NCI-H1436 (cell line): ENCODE measurements around the gene ZNF341.
"Not testable (repeated sequence)": the region's sequence is repeated elsewhere in the genome, so short reads cannot be mapped to it uniquely, and the experiment has no call there.

ENCODE experiments used
- DNase-seq: peaks from one replicate; lab custom pipeline; 2025; lab: John Stamatoyannopoulos, UW

The ZNF341 gene

DNA sequence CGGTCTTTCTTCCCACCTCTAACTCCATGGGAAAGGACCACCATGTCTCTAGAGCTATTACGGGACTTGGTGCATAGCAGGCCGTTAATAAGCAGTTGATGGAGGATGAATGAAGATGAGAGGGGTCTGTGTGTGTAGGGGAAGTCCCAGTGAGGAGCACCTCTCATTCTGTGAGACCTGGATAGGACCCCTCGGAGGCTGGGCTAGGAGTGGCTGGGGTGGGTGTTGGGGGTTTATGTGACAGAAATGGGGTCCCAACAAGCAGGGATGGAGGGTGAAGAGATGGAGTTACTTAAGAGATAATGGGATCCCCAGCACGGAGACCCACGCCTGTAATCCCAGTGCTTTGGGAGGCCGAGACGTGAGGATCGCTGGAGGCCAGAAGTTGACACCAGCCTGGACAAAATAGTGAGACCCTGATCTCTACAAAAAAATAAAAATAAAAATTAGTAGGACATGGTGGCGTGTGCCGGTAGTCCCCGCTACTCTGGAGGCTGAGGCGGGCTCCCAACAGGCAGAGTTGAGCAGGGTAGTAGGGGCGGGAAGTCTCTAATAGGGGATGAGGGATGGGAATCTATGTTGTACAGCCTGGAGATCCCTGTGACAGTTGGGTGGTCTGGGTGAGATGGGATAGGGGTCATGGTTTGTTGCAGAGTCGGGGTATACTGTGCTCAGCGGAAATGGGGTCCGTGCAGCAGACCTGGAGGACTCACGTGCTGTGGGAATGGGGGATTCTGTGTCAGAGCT, 677 bp upstream of the ZNF341 start:
- DNase-seq = no peak

DNA sequence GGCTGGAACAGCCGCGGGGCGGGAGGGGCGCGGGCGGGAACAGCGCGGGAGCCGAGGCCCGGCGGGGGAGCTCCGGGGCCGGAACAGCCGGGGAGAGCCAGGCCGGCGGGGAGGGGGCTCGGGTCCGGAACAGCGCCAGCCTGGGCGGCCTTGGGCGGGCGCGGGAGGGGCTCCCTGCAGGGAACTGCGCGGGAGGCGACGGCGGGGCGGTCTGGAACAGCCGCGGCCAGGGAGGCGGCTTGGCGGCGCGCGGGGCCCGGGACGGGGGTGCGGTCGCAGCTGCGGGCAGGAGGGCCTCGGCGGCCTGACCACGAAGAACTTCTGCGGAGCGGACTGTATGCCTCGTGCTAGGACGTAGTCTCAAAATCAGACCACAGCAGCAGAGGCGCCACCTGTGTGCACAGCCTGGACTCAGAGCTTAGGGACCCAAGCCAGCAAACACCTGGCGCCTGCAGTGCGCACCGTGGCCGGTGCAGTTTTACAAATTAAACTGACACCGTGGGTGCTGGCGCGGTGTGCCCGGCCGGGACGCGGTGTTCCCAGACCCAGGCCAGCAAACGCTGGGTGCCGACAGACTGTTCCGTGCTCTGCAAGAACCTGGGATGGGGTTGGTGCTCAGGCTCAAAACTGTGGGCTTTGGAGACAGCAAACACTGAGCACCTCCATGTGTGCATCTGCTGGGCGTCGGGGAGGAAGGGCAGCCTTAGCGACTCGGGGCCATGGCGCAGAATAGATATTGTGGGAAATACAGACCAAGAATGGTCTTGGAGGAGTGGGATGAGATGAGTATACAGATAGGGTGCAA, 572 bp downstream of the ZNF341 start:
- DNase-seq = peak; percentile 96

DNA sequence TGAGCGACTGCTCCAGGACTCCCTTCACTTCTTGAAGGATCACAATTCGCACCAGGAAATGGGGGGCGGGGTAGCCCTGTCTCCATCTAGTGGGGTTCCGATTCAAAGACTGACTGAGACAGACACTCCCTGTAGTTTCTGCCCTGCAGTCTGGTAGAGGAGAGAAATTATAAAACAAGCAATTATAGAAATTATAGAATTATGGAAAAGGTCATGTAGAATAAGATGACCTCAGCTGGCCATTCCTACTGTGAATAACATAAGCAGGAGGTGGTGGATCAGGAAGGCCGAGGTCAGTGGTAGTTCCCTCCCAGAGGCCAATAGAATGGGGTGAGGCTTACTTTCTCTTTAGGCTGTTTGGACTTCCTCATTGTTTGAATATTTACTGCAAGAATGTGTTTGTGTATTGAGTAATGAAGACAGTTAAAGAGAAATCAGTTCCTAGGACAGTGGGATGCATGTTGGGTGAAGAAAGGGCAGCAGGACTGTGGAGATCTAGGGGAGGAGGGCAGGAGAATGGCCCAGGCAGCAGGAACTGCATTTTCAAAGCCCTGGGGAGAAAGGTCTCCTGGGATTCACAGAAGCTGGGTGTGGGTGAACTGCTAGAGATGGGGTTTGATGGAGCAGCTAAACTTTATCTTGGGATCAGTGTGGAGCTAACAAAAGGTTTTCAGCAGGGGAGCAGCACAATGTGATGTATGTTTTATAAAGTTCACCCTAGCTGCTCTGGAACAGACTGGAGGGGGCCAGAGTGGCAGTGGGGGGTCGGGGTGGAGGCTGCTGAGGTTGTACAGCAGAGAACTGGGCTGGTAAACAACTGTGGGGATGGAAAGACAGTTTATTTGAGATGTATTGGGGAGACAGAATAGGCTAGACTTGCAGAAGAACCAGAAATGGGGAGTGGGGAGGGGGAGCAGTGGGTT, 2.1 kb downstream of the ZNF341 start:
- peak; percentile 33 for DNase-seq

DNA sequence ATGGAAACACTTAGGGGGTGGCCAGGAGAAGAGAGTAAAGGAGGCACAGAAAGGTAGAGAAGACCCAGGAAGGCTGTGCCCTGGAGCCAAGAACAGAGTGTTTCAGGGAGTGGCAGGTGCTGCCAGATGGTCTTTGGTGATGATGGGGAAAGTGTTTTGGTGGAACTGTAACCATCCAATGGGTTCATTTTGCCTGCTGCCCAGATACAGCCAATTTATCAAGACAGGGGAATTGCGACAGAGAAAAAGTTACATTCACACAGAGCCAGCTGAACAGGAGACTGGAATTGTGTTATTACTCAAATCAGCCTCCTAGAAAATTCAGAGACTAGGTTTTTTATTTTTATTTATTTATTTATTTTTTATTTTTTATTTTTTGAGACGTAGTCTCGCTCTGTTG, 5.2 kb downstream of the ZNF341 start:
- DNase-seq = no peak

DNA sequence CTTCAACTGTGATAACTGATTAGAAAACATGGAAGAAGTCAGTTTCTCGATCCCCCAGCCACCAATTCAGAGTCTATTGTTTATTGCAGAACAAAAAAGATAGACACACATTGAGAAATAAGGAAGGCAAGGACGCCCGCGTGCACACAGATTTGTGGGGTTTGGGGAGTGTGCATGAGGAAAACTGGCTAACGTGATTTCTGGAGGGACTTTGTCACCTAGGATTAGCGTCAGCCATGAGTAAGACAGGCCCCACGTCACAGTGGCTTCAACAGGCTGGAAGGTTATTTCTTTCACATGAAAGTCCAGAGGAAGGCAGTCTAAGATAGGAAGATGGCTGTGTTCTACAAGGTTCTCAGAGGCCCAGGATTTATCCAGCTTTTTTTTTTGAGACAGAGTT, 7.7 kb downstream of the ZNF341 start:
- no peak for DNase-seq

DNA sequence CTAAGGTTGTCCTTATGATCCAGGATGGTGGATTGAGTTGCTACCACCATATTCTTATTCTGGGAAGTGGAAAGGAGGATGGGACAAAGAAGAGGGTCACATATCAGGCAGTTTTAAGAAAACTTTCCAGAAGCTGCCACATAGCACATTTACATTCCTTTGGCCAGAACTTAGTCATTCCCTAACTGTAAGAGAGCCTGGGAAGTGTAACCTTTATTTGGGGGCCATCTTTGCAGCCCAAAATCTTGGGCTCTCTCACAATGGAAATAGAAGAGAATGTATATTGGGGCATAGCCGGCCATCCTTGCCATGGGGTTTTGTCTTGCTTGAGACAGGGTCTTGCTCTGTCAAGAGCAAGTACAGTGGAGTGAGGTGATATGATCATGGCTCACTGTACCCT, 8.4 kb downstream of the ZNF341 start:
- no peak for DNase-seq

DNA sequence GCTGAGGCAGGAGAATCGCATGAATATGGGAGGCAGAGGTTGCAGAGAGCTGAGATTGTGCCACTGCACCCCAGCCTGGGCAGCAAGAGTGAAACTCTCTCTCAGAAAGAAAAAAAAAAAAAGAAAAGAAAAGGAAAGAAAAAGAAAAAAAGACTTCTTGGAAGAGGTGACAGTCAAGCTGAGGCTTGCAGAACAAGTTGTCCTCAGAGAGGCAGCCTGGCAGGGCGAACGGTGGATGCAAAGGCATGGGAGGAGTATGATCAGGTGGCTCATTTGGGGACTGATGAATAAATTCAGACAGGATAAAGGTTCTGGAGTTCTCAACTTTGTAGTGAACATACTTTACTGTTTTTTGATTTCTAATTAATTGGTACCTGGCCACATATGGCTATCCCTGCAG, 12.4 kb downstream of the ZNF341 start:
- no peak for DNase-seq

DNA sequence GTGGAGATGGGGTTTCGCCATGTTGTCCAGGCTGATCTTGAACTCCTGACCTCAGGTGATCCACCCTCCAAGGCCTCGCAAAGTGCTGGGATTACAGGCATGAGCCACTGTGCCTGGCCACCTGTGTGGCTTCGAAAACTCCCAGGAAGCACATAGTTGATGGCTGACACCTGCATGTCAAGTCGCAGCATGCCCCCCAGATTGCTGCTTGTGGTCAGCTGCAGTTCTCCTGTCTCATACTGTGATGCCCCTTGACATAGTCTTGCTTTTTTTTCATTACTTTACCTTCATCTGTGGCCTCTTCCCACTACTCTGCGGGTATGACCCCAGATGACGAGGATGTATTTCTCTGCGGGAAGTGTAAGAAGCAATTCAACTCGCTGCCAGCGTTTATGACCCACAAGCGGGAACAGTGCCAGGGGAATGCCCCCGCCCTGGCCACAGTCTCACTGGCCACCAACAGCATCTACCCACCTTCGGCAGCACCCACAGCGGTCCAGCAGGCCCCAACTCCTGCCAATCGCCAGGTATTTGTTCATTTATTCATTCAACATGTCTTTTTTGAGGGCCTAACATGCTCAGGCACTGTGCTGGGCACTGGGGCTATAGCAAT, 13.1 kb downstream of the ZNF341 start:
- DNase-seq = no peak

DNA sequence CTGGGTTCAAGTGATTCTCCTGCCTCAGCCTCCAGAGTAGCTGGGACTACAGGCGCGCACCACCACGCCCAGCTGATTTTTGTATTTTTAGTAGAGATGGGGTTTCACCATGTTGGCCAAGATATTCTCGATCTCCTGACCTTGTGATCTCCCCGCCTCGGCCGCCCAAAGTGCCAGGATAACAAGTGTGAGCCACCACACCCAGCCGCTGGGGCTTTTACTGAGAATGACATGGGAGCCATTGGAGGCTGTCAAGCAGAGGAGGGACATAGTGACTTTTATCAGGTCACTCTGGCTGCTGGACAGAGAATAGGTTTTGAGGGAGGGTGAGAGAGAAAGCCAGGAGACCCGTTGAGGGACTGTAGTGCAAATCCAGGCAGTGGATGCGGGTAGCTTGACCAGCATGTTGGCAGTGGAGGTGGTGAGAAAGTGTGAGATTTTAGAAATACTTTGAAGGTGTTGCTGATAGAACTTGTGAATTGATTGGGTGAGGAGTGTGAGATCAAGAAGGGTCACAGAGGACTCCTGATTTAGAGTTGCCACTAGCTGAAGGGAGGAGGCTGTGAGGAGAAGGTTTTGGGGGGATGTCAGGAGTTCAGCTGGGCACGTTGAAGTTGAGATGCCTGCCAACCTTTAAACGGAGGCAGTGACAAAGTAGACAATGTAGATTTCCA, 14.7 kb downstream of the ZNF341 start:
- no peak for DNase-seq

DNA sequence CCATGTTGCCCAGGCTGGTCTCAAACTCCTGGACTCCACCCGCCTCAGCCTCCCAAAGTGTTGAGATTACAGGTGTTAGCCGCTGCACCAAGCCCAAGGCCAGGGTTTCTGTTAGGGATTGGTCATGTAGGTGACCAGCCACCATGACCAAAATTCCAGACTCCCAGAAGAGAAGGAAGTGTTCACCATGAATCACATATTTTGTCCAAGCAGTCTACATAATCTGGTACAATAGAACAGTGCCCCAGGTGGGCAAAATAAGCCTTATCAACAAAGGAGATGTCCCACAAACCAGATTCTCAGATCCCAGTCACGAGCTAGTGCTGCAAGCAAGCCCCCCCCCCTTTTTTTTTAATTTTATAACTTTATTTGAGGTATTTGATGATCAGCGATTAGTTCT, 20.0 kb downstream of the ZNF341 start:
- no peak for DNase-seq

DNA sequence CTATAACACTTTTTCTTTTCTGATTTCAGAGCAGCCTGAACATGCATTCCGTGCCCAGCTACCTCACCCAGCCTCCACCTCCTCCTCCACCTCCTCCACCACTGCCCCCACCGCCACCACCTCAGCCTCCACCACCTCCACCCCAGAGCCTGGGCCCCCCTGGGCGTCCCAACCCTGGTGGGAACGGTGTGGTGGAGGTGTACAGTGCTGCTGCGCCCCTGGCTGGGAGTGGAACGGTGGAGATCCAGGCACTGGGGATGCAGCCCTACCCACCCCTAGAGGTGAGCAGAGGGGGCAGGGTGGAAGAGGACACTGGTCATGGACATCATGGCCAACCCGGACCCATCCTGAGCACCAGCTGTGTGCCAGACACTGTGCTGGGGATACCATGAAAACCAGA, 21.3 kb downstream of the ZNF341 start:
- DNase-seq = no peak

DNA sequence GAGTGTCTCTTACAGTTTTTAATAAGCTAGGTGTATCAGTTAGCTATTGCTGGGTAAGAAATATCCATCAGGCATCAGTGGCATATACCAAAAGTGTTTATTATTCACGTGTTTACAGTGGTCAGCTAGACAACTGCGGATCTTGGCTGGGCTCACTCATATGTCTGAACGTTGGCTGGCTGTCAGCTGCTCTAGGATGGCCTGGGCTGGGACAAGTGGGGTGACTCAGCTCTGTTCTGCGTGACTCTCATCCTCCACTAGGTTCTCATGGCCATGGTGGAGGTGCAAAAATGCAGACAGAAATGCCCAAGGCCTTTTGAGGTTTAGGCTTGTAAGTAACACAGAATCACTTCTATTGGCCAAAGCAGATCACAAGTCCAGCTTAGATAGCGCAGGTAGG, 22.0 kb downstream of the ZNF341 start:
- DNase-seq = no peak

DNA sequence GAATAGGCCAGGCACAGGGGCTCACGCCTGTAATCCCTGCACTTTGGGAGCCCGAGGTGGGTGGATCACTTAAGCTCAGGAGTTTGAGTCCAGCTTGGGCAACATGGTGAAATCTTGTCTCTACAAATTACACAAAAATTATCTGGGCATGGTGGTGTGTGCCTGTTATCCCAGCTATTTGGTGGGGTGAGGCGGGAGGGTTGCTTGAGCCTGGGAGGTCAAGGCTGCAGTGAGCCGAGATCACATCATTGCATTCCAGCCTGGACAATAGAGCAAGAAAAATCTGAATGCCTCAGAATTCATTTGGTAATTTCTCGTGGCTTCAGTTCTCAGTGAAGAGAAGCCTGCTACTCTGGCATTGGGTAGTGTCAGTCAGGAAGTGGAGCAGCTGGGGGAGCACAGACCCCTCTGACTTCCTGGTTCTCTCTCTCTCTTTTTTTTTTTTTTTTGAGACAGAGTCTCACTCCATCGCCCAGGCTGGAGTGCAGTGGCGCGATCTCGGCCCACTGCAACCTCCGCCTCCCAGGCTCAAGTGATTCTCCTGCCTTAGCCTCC, 24.2 kb downstream of the ZNF341 start:
- not testable (repeated sequence) for DNase-seq

DNA sequence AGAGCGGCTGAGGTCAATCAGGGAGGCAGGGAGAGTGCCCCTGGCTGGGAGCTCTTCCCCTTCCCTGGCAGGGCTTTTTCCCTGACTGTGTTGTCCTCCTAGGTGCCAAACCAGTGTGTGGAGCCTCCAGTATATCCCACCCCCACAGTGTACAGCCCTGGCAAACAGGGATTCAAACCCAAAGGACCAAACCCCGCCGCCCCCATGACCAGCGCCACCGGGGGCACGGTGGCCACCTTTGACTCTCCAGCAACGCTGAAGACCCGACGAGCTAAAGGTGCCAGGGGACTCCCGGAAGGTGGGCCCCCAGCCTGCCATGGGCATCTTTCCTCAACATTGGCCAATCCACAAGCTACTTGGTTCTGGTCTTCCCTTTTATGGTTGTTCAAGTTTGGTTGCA, 25.2 kb downstream of the ZNF341 start:
- no peak for DNase-seq

DNA sequence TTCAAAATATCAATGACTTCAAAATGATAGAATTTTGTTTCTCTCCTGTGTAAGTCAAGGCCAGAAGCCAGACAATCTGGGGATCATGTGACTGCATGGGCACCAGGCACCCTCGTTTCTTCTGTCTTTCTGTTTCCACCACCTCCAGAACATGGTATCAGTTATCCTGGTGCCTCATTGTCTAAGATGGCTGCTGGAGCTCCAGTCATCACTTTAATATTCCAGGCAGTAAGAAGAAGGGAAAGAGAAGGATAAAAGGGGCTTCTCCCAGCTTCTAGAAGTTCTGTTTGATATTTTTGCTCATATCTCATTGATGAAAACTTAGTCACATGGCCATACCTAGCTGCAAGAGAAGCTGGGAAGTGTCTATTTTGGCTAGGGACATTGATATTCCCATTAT, 25.7 kb downstream of the ZNF341 start:
- DNase-seq = no peak

DNA sequence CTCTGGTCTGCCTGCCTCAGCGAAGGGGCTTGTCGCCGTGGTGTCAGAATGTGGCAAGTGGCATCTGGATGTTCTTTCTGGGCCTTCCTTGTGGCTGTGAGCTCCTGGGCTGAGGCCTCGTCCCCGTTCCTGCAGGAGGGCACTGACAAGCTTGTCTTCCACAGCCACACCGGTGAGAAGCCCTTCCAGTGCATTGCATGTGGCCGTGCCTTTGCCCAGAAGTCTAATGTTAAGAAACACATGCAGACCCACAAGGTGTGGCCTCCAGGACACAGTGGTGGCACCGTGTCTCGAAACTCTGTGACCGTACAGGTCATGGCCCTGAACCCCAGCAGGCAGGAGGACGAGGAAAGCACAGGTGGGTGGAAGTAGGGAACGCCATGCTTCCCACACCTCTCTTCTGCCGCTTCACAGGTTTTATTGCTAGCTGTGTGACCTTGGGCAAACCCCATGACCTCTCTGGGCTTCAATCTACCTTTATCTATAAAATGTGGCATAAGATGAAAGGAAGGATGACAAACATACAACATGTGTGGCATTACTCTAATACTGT, 30.0 kb downstream of the ZNF341 start:
- no peak for DNase-seq

DNA sequence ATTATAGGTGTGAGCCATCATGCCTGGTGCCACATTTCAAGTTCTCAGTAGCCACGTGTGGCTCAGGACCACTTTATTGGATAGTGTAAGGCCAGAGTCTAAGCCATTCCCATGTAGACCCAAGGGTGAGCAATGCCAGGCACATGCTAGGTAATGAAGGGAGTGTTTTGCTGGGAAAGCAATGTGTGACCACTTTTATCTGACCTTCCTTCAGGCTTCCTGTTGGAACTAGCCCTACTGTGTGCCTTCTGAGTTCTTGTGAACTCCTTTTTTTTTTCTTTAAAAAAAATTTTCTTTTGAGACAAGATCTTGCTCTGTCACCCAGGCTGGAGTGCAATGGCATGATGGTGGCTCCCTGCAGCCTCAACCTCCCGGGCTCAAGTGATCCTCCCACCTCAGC, 33.3 kb downstream of the ZNF341 start:
- DNase-seq = no peak

DNA sequence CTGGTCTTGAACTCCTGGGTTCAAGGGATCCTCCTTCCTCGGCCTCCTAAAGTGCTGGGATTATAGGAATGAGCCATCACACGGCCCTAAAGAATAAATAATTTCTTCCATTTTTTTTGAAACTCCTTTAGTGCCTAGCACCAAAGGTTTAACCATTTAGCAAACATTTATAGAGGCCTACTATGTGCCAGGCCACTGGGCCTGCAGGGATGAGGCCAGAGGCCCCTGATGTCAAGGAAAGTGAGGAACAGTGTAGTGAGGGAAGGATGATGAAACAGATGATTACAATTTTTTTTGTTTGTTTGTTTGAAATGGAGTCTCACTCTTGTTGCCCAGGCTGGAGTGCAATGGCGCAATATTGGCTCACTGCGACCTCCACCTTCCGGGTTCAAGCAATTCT, 33.8 kb downstream of the ZNF341 start:
- DNase-seq = no peak

DNA sequence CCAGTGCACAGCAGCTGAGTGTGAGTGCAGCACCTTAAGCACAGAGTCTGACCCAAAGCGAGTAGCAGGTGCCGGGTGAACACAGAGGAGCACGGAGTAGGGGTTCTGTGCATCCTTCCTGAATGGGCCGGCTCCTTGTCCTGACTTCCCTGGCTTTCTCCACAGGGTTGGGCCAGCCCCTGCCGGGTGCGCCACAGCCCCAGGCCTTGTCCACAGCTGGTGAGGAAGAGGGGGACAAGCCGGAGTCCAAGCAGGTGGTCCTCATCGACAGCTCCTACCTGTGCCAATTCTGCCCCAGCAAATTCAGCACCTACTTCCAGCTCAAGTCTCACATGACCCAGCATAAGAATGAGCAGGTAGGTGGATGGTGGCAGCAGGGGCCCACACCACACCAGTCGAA, 34.9 kb downstream of the ZNF341 start:
- DNase-seq = no peak

DNA sequence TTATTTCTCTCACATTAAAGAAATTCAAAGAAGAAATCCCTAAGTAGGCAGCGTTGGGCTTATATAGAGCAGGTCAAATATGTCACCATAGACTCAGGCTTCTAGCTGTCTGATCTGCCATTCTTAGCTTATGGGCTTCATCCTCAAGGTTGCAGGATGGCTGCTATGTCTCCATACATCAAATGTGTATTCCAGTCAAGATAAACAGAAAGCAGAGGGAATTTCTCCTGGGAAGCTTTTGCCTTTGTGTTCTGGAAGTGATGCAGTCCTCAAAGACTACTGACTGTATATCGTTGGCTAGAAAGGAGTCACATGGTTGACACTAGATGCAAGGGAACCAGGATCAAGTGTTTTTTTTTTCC, 36.0 kb downstream of the ZNF341 start:
- no peak for DNase-seq

DNA sequence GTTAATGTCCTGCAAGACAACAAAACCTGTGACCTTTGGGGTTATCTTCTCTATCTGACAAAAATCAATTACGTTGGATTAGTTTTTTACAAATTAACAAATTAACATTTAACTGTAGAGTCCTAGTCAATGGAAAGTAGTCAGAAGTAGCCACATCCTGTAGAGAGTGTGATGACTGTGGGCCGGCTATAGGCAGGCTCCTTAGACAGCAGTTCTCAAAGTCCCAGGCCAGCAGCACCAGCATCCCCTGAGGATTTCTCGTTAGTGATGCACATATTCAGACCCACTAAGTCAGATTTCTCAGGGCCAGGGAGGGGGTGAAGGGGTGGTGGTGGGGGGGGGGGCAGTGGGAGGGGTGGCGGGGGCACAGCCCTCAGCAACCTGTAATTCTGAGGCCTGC, 37.2 kb downstream of the ZNF341 start:
- no peak for DNase-seq
